Measurements from ENCODE around the gene VWA1. TPM values are rescaled to one million over a fixed set of nuclear protein-coding genes. Genes with fewer than 3 reads are reported as not detected.
A peak's percentile ranks its signal among the peaks of the same experiment; 100 is the strongest.
"Not testable (repeated sequence)": the region's sequence is repeated elsewhere in the genome, so short reads cannot be mapped to it uniquely, and the experiment has no call there.

VWA1 gene
- total RNA-seq, 1 donor from 2014 or later, result 8.9 TPM

GRCh38 chr1:1415751-1416150 is 19.7 kb upstream of the VWA1 start:
- peaks cover 11% of the 10 kb centered on the region for H3K4me1 Mint-ChIP-seq
- H3K4me3 Mint-ChIP-seq, result no peak overlapping the region
- no peak for DNase-seq (ENCODE audit: low read depth, low spot score)
- peaks cover 3% of the 10 kb centered on the region for H3K36me3 Mint-ChIP-seq (ENCODE audit: low read depth)
- TF ChIP-seq CTCF (conservative IDR thresholded peaks at IDR 0.05), result no peak
- H3K27ac Mint-ChIP-seq (ENCODE audit: unreplicated experiment), result no peak overlapping the region
- H3K27me3 Mint-ChIP-seq (ENCODE audit: low read depth), result peaks cover 3% of the 10 kb centered on the region
- peaks cover 3% of the 10 kb centered on the region for H3K9me3 Mint-ChIP-seq

- not testable (repeated sequence) for H3K36me3 Mint-ChIP-seq (ENCODE audit: low read depth); H3K27me3 Mint-ChIP-seq (ENCODE audit: low read depth); DNase-seq (ENCODE audit: low read depth, low spot score); H3K9me3 Mint-ChIP-seq; H3K27ac Mint-ChIP-seq (ENCODE audit: unreplicated experiment); H3K4me3 Mint-ChIP-seq
- H3K4me1 Mint-ChIP-seq, result peaks cover 15% of the 10 kb centered on the region
Observed at GRCh38 chr1:1417396-1417795, 18.1 kb upstream of the VWA1 start.

GRCh38 chr1:1417825-1418463 is 17.5 kb upstream of the VWA1 start:
- DNase-seq (ENCODE audit: low read depth, low spot score); H3K27me3 Mint-ChIP-seq (ENCODE audit: low read depth); H3K4me3 Mint-ChIP-seq; H3K36me3 Mint-ChIP-seq (ENCODE audit: low read depth); H3K9me3 Mint-ChIP-seq: not testable (repeated sequence)
- peaks cover 20% of the 10 kb centered on the region for H3K4me1 Mint-ChIP-seq
- H3K27ac Mint-ChIP-seq (ENCODE audit: unreplicated experiment), result peak overlapping the region; percentile 36

GRCh38 chr1:1418464-1419362 is 16.8 kb upstream of the VWA1 start:
- peaks cover 22% of the 10 kb centered on the region for H3K4me1 Mint-ChIP-seq
- H3K36me3 Mint-ChIP-seq (ENCODE audit: low read depth), result no peaks in the 10 kb centered on the region
- no peak for DNase-seq (ENCODE audit: low read depth, low spot score)
- no peaks in the 10 kb centered on the region for H3K9me3 Mint-ChIP-seq
- H3K4me3 Mint-ChIP-seq, result no peak overlapping the region
- H3K27me3 Mint-ChIP-seq (ENCODE audit: low read depth), result peaks cover 5% of the 10 kb centered on the region
- TF ChIP-seq CTCF (conservative IDR thresholded peaks at IDR 0.05), result no peak
- peak overlapping the region; percentile 8 for H3K27ac Mint-ChIP-seq (ENCODE audit: unreplicated experiment)

GRCh38 chr1:1419363-1419812 is 16.1 kb upstream of the VWA1 start:
- peaks cover 5% of the 10 kb centered on the region for H3K27me3 Mint-ChIP-seq (ENCODE audit: low read depth)
- DNase-seq (ENCODE audit: low read depth, low spot score), result no peak
- H3K9me3 Mint-ChIP-seq, result no peaks in the 10 kb centered on the region
- no peak overlapping the region for H3K4me3 Mint-ChIP-seq
- H3K4me1 Mint-ChIP-seq, result peaks cover 22% of the 10 kb centered on the region
- no peaks in the 10 kb centered on the region for H3K36me3 Mint-ChIP-seq (ENCODE audit: low read depth)
- no peak overlapping the region for H3K27ac Mint-ChIP-seq (ENCODE audit: unreplicated experiment)
- no peak for TF ChIP-seq CTCF (conservative IDR thresholded peaks at IDR 0.05)

GRCh38 chr1:1419813-1420653 is 15.5 kb upstream of the VWA1 start:
- no peak overlapping the region for H3K27ac Mint-ChIP-seq (ENCODE audit: unreplicated experiment)
- H3K4me3 Mint-ChIP-seq, result no peak overlapping the region
- peaks cover 28% of the 10 kb centered on the region for H3K4me1 Mint-ChIP-seq
- no peaks in the 10 kb centered on the region for H3K36me3 Mint-ChIP-seq (ENCODE audit: low read depth)
- TF ChIP-seq CTCF (conservative IDR thresholded peaks at IDR 0.05), result no peak
- DNase-seq (ENCODE audit: low read depth, low spot score), result no peak
- no peaks in the 10 kb centered on the region for H3K9me3 Mint-ChIP-seq
- H3K27me3 Mint-ChIP-seq (ENCODE audit: low read depth), result peaks cover 11% of the 10 kb centered on the region

Measured in neural crest cell (in vitro differentiated cells).